ENCODE results near the gene RARS1.

DNA sequence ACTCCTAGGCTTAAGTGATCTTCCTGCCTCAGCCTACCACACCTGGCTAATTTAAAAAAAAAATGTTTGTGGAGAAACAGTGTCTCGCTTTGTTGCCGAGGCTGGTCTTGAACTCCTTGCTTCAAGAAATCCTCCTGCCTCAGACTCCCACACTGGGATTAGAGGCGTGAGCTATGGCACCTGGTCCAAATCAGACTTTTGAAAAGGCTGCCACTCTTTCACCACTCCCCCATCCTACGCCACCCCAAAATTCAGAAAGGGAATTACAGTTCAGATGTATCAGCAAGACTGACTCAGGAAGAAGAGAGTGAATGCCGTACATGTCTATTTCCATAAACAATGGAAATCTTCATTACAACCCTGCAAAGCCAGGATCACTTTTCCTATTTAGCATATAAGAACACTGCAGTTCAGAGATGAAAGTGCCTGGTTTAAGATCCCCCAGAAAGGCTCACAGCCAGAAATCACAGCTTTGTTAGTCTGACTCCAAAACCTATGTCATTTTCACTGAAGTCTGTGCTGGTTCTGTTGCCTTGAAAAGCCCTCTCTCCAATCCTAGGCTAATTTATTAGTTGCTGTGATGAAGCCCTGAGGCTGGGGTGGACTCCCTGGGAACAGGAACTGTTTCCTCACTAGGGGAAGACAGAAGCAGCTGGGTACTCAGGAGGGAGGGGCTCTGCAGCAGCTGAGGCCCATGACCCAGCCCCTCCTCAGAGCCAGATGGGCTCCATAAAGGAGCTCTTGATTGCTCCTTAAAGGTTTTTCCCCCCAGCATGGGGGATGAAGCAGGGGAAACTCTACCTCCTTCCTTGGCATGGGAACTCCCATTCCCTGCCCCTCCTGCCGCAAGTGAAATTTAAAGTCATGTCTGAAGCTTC lies 46.0 kb downstream of the RARS1 start:
- TF ChIP-seq, protein P1, sequence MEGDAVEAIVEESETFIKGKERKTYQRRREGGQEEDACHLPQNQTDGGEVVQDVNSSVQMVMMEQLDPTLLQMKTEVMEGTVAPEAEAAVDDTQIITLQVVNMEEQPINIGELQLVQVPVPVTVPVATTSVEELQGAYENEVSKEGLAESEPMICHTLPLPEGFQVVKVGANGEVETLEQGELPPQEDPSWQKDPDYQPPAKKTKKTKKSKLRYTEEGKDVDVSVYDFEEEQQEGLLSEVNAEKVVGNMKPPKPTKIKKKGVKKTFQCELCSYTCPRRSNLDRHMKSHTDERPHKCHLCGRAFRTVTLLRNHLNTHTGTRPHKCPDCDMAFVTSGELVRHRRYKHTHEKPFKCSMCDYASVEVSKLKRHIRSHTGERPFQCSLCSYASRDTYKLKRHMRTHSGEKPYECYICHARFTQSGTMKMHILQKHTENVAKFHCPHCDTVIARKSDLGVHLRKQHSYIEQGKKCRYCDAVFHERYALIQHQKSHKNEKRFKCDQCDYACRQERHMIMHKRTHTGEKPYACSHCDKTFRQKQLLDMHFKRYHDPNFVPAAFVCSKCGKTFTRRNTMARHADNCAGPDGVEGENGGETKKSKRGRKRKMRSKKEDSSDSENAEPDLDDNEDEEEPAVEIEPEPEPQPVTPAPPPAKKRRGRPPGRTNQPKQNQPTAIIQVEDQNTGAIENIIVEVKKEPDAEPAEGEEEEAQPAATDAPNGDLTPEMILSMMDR (IDR thresholded peaks at IDR 0.05), result no peak
- no peak for TF ChIP-seq POLR2A (IDR thresholded peaks at IDR 0.05)
